HepG2 (cell line): ENCODE measurements around the gene SYT8. TPM values are rescaled to one million over a fixed set of nuclear protein-coding genes. Genes with fewer than 3 reads are reported as not detected.
A peak's percentile ranks its signal among the peaks of the same experiment; 100 is the strongest.

ENCODE experiments used
- ATF1 ChIP-seq: IDR thresholded peaks from 2 replicates; pipeline ENCODE4 v1.6.1; 2016; ENCODE audit warnings: mild to moderate bottlenecking, control low read depth
- CBX5 ChIP-seq: sonication (generic); formaldehyde crosslinking; IDR thresholded peaks from 2 replicates; pipeline ENCODE4 v1.4.0; 2020; ENCODE audit warnings: missing genetic modification reagents, borderline replicate concordance
- CSRNP2 ChIP-seq: sonication (generic); formaldehyde crosslinking; conservative IDR thresholded peaks from 2 replicates; pipeline ENCODE4 v1.8.0; 2022; ENCODE audit warnings: low read depth, missing genetic modification reagents
- FOXA3 ChIP-seq: IDR thresholded peaks from 2 replicates; pipeline ENCODE4 v1.6.1; 2016; ENCODE audit warnings: missing genetic modification reagents, missing compliant biosample characterization
- GTF2F1 ChIP-seq: fragments of 150-350 bp; IDR thresholded peaks from 2 replicates; pipeline ENCODE4 v1.6.1; 2014; ENCODE audit warnings: low read length
- GZF1 ChIP-seq: sonication (generic); formaldehyde crosslinking; IDR thresholded peaks from 2 replicates; pipeline ENCODE4 v1.5.1; 2020; ENCODE audit warnings: mild to moderate bottlenecking, missing genetic modification reagents
- HCFC1 ChIP-seq: fragments of 150-350 bp; IDR thresholded peaks from 2 replicates; pipeline ENCODE4 v1.6.1; 2014; ENCODE audit warnings: low read depth, low read length
- HNF4G ChIP-seq, 2 experiments: sonication (generic) in 1 of 2; formaldehyde crosslinking in 1 of 2; IDR thresholded peaks; 2 replicates each; pipeline versions ENCODE4 v1.4.0 to v1.6.1; 2011 to 2020; ENCODE audit warnings: borderline replicate concordance in 2 of 2, low read depth in 2 of 2, mild to moderate bottlenecking in 2 of 2, low read length in 1 of 2, missing genetic modification reagents in 1 of 2, moderate library complexity in 1 of 2
- POLR2AphosphoS2 ChIP-seq: IDR thresholded peaks from 2 replicates; pipeline ENCODE4 v1.6.1; 2011; ENCODE audit warnings: low read depth, low read length, improper control_type of control experiment
- PRDM10 ChIP-seq: sonication (generic); formaldehyde crosslinking; IDR thresholded peaks from 2 replicates; pipeline ENCODE4 v1.4.0; 2020; ENCODE audit warnings: low read depth, missing genetic modification reagents
- RFX3 ChIP-seq: IDR thresholded peaks from 2 replicates; pipeline ENCODE4 v1.6.1; 2016; ENCODE audit warnings: missing biosample characterization, missing genetic modification reagents
- TP53 ChIP-seq: sonication (generic); formaldehyde crosslinking; conservative IDR thresholded peaks from 2 replicates; pipeline ENCODE4 v1.4.0; 2020; ENCODE audit warnings: missing genetic modification reagents
- ZFY ChIP-seq: sonication (generic); formaldehyde crosslinking; IDR thresholded peaks from 2 replicates; pipeline ENCODE4 v1.4.0; 2020; ENCODE audit warnings: missing genetic modification reagents
- ZGPAT ChIP-seq: IDR thresholded peaks from 2 replicates; pipeline ENCODE4 v1.6.1; 2016; ENCODE audit warnings: mild to moderate bottlenecking
- ZNF17 ChIP-seq: sonication (generic); formaldehyde crosslinking; IDR thresholded peaks from 2 replicates; pipeline ENCODE4 v1.5.0; 2020; ENCODE audit warnings: mild to moderate bottlenecking, missing genetic modification reagents
- ZNF3 ChIP-seq: IDR thresholded peaks from 2 replicates; pipeline ENCODE4 v1.7.0; 2017; ENCODE audit warnings: inconsistent platforms
- ZNF383 ChIP-seq: sonication (generic); formaldehyde crosslinking; IDR thresholded peaks from 2 replicates; pipeline ENCODE4 v1.4.0; 2020; ENCODE audit warnings: missing genetic modification reagents, mild to moderate bottlenecking, borderline replicate concordance
- ZNF468 ChIP-seq: sonication (generic); formaldehyde crosslinking; IDR thresholded peaks from 2 replicates; pipeline ENCODE4 v1.8.0; 2022; ENCODE audit warnings: mild to moderate bottlenecking, moderate library complexity, missing genetic modification reagents
- ZNF564 ChIP-seq: sonication (generic); formaldehyde crosslinking; IDR thresholded peaks from 2 replicates; pipeline ENCODE4 v1.8.1; 2023; ENCODE audit warnings: mild to moderate bottlenecking, missing genetic modification reagents
- ZNF614 ChIP-seq: IDR thresholded peaks from 2 replicates; pipeline ENCODE4 v1.6.1; 2018; ENCODE audit warnings: missing biosample characterization, missing genetic modification reagents, inconsistent platforms, borderline replicate concordance
- ZNF709 ChIP-seq: sonication (generic); formaldehyde crosslinking; IDR thresholded peaks from 2 replicates; pipeline ENCODE4 v1.5.0; 2020; ENCODE audit warnings: mild to moderate bottlenecking, missing genetic modification reagents
- ZNF775 ChIP-seq: sonication (generic); formaldehyde crosslinking; IDR thresholded peaks from 2 replicates; pipeline ENCODE4 v1.4.0; 2020; ENCODE audit warnings: missing genetic modification reagents, mild to moderate bottlenecking, moderate library complexity, borderline replicate concordance
- ZZZ3 ChIP-seq: sonication (generic); formaldehyde crosslinking; IDR thresholded peaks from 2 replicates; pipeline ENCODE4 v1.4.0; 2020; ENCODE audit warnings: missing genetic modification reagents, mild to moderate bottlenecking, borderline replicate concordance
- polyA plus RNA-seq, 8 experiments: library from polyadenylated mRNA; depleted of rRNA in 3 of 8; stranded (reverse) in 7 of 8; unstranded in 1 of 8; fragments of >200 nt; fragmentation: Illumina TruSeq in 4 of 8; extraction: Trizol in 4 of 8; gene quantifications; 2 replicates each; pipeline versions ENCODE4 v1.2.1 to v1.2.3, GENCODE V29; 2011 to 2016; ENCODE audit warnings: low read depth in 4 of 8, missing spikeins in 1 of 8, mixed read lengths in 1 of 8; ENCODE audit not compliant: insufficient read depth in 1 of 8
- total RNA-seq, 5 experiments: library from RNA; depleted of rRNA; stranded (reverse); fragments of >200 nt; fragmentation: Illumina TruSeq; extraction: Trizol; gene quantifications; 2 replicates each; pipeline ENCODE4 v1.2.3, GENCODE V29; 2016; ENCODE audit warnings: low read depth in 1 of 5

SYT8 gene
- total and polyA plus RNA-seq, 2 of the 13 experiments (the other 11 are each of a cell fraction or from before 2014, with no cell fraction given): 0.60 to 2.3 TPM

- TF ChIP-seq HNF4G (IDR thresholded peaks at IDR 0.05; ENCODE audit: borderline replicate concordance, low read depth, low read length) (no peak), HNF4G (CRISPR knock-in tag; IDR thresholded peaks at IDR 0.05; ENCODE audit: borderline replicate concordance, low read depth) (0 out of 2 replicates have a peak, but pooled peaks have one; percentile 18), ZFY (CRISPR knock-in tag) (peak; percentile 75), ZNF17 (CRISPR knock-in tag) (no peak), ZNF709 (CRISPR knock-in tag) (peak; percentile 92), ZNF383 (CRISPR knock-in tag) (no peak), CSRNP2 (CRISPR knock-in tag) (no peak), ZZZ3 (CRISPR knock-in tag) (no peak), ATF1 (CRISPR knock-in tag) (no peak), ZNF564 (CRISPR knock-in tag) (peak; percentile 63; the same call in 1 of the 2 replicates), TP53 (CRISPR knock-in tag) (no peak; the same call in 1 of the 2 replicates), CBX5 (CRISPR knock-in tag) (peak; percentile 81; the same call in 1 of the 2 replicates), ZNF775 (CRISPR knock-in tag) (no peak), ZNF468 (CRISPR knock-in tag) (no peak), ZNF614 (CRISPR knock-in tag) (peak; percentile 44; the same call in 1 of the 2 replicates), ZGPAT (peak; percentile 76), HCFC1 (no peak), GTF2F1 (no peak), FOXA3 (peak; percentile 46; the same call in 1 of the 2 replicates), GZF1 (peak; percentile 78; the same call in 1 of the 2 replicates), PRDM10 (CRISPR knock-in tag) (no peak), RFX3 (CRISPR knock-in tag) (0 out of 2 replicates have a peak, but pooled peaks have one; percentile 22), ZNF3 (CRISPR knock-in tag) (no peak), POLR2AphosphoS2 (no peak)
These were observed 4.2 kb upstream of the SYT8 start (continued) for GRCh38 chr11:1830322-1831223.
